OCI-LY3 (cell line): ENCODE measurements around the gene CFAP54.

ENCODE experiments used
- EZH2phosphoT487 ChIP-seq: fragments of 200-600 bp; shearing (Covaris generic); IDR thresholded peaks from 2 replicates; pipeline ENCODE4 v1.6.1; 2018; ENCODE audit warnings: antibody characterized with exemption, mixed run types, low read depth
- TF ChIP-seq, protein P1 (sequence below): fragments of 200-600, 300-600 bp; sonication (generic); IDR thresholded peaks from 2 replicates; pipeline ENCODE4 v1.5.1; 2014; ENCODE audit warnings: antibody characterized with exemption, low read length, low read depth

DNA sequence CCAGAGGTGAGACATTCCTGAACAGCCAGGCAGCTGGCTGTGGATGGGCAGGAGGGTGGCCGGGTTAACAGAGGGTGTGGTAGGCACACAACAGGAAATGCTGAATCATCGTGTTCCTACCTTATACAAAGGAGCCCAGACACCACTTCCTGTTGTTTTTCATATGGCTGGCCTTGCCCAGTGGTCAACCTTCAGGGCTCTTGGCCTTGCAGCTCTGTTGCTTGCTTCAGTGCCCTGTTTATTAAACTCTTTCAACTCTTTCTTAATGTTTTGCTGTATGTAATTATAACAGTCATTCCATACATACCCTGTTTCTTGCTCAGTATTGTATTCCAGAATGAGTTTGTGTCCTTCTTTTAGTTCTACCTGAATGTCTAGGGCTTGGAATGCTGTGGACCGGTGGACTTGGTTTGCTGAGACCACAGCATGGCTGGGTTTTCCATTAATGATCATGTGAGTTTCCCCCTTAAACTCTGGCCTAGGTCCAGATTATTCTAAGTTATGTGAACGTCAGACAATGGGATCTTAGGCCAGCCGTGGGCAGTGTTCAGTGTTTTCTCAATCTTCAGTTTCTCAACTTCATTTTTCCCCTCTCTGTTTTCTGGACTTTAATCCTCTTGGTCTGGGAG is 11.9 kb downstream of the CFAP54 start:
- TF ChIP-seq, protein P1, sequence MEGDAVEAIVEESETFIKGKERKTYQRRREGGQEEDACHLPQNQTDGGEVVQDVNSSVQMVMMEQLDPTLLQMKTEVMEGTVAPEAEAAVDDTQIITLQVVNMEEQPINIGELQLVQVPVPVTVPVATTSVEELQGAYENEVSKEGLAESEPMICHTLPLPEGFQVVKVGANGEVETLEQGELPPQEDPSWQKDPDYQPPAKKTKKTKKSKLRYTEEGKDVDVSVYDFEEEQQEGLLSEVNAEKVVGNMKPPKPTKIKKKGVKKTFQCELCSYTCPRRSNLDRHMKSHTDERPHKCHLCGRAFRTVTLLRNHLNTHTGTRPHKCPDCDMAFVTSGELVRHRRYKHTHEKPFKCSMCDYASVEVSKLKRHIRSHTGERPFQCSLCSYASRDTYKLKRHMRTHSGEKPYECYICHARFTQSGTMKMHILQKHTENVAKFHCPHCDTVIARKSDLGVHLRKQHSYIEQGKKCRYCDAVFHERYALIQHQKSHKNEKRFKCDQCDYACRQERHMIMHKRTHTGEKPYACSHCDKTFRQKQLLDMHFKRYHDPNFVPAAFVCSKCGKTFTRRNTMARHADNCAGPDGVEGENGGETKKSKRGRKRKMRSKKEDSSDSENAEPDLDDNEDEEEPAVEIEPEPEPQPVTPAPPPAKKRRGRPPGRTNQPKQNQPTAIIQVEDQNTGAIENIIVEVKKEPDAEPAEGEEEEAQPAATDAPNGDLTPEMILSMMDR = no peak
- TF ChIP-seq EZH2phosphoT487 = no peak
